Measurements from ENCODE around the gene UBE2G2. TPM values are rescaled to one million over a fixed set of nuclear protein-coding genes. Genes with fewer than 3 reads are reported as not detected.

UBE2G2 gene
- polyA plus RNA-seq, 1 experiment, result 93.2 TPM

DNA sequence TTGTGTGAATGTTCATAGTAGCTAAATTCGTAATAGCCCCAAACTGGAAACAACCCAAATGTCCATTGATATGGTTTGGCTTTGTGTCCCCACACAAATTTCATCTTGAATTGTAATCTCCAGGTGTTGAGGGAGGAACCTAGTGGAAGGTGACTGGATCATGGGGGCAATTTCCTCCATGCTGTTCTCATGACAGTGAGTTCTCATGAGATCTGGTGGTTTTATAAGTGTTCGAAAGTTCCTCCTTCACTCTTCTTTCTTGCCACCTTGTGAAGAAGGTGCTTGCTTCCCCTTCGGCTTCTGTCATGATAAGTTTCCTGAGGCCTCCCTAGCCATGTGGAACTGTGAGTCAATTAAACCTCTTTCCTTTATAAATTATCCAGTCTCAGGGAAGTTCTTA is 11.3 kb downstream of the UBE2G2 start:
- ChIA-PET CTCF (interaction anchor here (1.6 to 1.9 kb wide), 2 partner anchors 10 to 31 kb away, joined by 4 to 7 read pairs; partner anchors contain the start of gene UBE2G2), POLR2A (no interaction called here)
- TF ChIP-seq, protein P1, sequence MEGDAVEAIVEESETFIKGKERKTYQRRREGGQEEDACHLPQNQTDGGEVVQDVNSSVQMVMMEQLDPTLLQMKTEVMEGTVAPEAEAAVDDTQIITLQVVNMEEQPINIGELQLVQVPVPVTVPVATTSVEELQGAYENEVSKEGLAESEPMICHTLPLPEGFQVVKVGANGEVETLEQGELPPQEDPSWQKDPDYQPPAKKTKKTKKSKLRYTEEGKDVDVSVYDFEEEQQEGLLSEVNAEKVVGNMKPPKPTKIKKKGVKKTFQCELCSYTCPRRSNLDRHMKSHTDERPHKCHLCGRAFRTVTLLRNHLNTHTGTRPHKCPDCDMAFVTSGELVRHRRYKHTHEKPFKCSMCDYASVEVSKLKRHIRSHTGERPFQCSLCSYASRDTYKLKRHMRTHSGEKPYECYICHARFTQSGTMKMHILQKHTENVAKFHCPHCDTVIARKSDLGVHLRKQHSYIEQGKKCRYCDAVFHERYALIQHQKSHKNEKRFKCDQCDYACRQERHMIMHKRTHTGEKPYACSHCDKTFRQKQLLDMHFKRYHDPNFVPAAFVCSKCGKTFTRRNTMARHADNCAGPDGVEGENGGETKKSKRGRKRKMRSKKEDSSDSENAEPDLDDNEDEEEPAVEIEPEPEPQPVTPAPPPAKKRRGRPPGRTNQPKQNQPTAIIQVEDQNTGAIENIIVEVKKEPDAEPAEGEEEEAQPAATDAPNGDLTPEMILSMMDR (IDR thresholded peaks at IDR 0.05; ENCODE audit: insufficient read depth, low read depth, low read length), result no peak
- Histone ChIP-seq H3K36me3 (ENCODE audit: control insufficient read depth, insufficient read depth, low read length) (peaks cover 1% of the 10 kb centered on the region; the same call in 1 of the 2 replicates), H3K27me3 (ENCODE audit: control insufficient read depth, insufficient read depth, low read length) (no peaks in the 10 kb centered on the region), H3K4me3 (ENCODE audit: low read depth, low read length) (no peak overlapping the region)
- no peak for DNase-seq (ENCODE audit: low read depth)

DNA sequence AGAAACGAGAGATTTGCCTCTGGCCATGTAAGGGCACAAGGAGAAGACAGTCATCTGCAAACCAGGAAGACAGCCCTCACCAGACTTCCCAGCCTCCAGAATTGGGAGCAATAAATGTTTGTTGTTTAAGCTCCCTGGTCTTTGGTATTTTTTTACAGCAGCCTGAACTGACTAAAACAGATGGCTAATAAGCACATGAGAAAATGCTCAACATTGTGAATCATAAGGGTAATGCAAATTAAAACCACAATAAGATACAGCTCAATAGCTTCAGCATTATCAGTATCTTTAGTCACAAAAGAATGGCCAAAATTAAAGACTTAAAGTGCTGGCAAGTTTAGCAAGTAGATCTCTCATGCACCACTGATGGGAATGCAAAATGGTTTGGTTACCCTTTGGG is 11.7 kb downstream of the UBE2G2 start:
- ChIA-PET POLR2A (interaction anchor here (0.6 kb wide), 1 partner anchor 90 kb away, joined by 3 read pairs; no protein-coding TSS in a partner anchor), CTCF (interaction anchor here (1.6 to 1.9 kb wide), 2 partner anchors 11 to 30 kb away, joined by 4 to 7 read pairs; partner anchors contain the start of gene UBE2G2)
- Histone ChIP-seq H3K27me3 (ENCODE audit: control insufficient read depth, insufficient read depth, low read length) (no peaks in the 10 kb centered on the region), H3K4me3 (ENCODE audit: low read depth, low read length) (no peak overlapping the region), H3K36me3 (ENCODE audit: control insufficient read depth, insufficient read depth, low read length) (peaks cover 2% of the 10 kb centered on the region; the same call in 1 of the 2 replicates)
- TF ChIP-seq, protein P1 (IDR thresholded peaks at IDR 0.05; ENCODE audit: insufficient read depth, low read depth, low read length), result no peak
- DNase-seq (ENCODE audit: low read depth), result peak; percentile 63

DNA sequence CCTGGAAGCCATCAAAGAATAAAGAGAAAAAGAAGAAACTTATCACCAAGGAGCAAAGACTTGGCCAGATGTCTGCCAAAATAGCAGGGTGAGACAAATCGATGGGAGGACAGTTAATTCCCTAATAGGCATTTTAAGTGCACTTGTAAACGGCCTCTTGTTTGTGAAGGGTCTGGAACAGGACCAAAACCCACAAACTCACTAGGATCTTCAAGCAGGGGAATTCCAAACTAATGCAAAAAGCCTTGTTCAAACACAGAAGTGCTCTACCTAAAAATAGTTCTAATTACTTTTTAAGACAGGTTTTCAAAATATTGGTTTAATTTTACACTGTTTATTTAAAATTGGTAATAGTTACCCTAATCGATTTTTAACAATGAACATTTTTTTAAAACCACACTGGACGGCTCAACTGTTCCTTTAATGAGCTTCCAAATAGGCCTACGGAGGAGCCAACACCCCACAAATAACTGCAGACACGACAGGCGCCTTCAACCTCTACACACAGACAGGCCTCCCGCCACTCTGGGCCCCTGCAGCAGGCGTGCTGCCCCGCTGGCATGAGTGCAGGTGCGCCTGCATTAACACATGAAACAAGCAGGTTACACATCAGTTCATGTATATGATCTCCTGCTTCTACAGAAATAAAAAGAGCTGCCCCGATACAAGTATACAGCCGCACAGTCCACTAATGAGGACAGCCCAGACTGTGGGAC is 15.8 kb downstream of the UBE2G2 start:
- H3K4me3 ChIP-seq (ENCODE audit: low read depth, low read length), result no peak overlapping the region
- TF ChIP-seq, protein P1 (IDR thresholded peaks at IDR 0.05; ENCODE audit: insufficient read depth, low read depth, low read length), result no peak
- H3K27me3 ChIP-seq (ENCODE audit: control insufficient read depth, insufficient read depth, low read length), result no peaks in the 10 kb centered on the region
- DNase-seq (ENCODE audit: low read depth), result no peak
- CTCF ChIA-PET, result interaction anchor here (3.3 kb wide), 1 partner anchor 8 kb away, joined by 18 read pairs; no protein-coding TSS in a partner anchor
- POLR2A ChIA-PET, result no interaction called here
- H3K36me3 ChIP-seq (ENCODE audit: control insufficient read depth, insufficient read depth, low read length), result peaks cover 5% of the 10 kb centered on the region

DNA sequence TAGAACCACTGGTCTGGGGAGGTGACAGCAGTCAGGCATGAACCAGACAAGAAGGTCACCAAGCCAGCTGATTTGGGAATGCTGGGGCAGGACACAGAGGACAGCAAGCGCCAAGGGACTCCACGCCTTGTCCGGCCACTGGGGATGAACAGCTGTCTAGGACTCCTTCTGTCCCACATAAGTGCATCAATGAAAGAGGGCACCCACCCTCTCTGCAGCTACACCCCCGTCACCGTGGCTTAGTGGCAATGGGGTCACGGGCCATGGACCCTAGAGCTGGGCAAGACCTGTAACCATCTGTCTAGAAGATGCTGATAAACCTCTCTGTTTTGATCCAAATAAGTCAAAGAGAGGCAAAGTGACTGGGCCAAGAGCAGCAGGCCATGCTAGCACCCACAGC is 16.8 kb downstream of the UBE2G2 start:
- no peaks in the 10 kb centered on the region for H3K27me3 ChIP-seq (ENCODE audit: control insufficient read depth, insufficient read depth, low read length)
- TF ChIP-seq, protein P1 (IDR thresholded peaks at IDR 0.05; ENCODE audit: insufficient read depth, low read depth, low read length), result no peak
- DNase-seq (ENCODE audit: low read depth), result no peak
- no peak overlapping the region for H3K4me3 ChIP-seq (ENCODE audit: low read depth, low read length)
- ChIA-PET POLR2A (no interaction called here), CTCF (interaction anchor here (3.3 kb wide), 1 partner anchor 9 kb away, joined by 18 read pairs; no protein-coding TSS in a partner anchor)
- peaks cover 6% of the 10 kb centered on the region for H3K36me3 ChIP-seq (ENCODE audit: control insufficient read depth, insufficient read depth, low read length)

DNA sequence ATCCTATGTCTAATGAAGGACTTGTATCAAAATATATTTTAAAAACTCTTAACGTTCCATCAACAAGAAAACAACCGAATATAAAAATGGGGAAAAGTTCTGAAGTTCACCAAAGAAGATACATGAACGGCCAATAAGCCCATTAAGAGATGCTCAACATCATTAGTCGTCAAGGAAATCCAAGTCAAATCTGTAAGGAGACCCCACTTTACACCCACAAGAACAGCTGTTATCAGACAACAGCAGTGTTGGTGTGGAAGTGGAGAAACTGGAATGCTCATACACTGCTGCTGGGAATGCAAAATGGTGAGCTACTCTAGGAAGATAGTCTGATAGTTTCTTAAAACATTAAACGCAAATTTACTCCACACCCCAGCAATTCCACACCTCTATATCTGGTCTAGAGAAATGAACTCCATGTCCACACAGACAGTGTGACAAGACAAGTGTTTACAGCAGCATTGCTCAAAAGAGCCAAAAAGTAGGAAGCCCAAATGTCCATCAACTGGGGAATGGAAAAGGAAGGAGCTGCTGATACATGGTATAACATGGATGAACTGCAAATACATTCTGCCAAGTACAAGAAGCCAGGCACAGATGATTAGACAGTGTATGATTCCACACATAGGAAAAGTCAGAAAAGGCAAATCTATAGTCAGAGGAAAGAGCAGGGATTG is 18.5 kb downstream of the UBE2G2 start:
- Histone ChIP-seq H3K4me3 (ENCODE audit: low read depth, low read length) (no peak overlapping the region), H3K36me3 (ENCODE audit: control insufficient read depth, insufficient read depth, low read length) (peaks cover 11% of the 10 kb centered on the region), H3K27me3 (ENCODE audit: control insufficient read depth, insufficient read depth, low read length) (no peaks in the 10 kb centered on the region)
- POLR2A ChIA-PET, result no interaction called here
- TF ChIP-seq, protein P1 (IDR thresholded peaks at IDR 0.05; ENCODE audit: insufficient read depth, low read depth, low read length), result no peak
- no peak for DNase-seq (ENCODE audit: low read depth)
- CTCF ChIA-PET, result interaction anchor here (1.4 to 3.3 kb wide), 2 partner anchors 11 to 17 kb away, joined by 3 to 18 read pairs; no protein-coding TSS in a partner anchor

Measured in BJ (cell line).